Globus pallidus (tissue), 1 donor: ENCODE data around the gene UBE3D.
"Not testable (repeated sequence)": the region's sequence is repeated elsewhere in the genome, so short reads cannot be mapped to it uniquely, and the experiment has no call there.

ENCODE experiments used
- DNase-seq: peaks from one replicate; pipeline ENCODE4 v3.0.0-alpha.2; 2015; ENCODE audit warnings: low spot score

Gene UBE3D

DNA sequence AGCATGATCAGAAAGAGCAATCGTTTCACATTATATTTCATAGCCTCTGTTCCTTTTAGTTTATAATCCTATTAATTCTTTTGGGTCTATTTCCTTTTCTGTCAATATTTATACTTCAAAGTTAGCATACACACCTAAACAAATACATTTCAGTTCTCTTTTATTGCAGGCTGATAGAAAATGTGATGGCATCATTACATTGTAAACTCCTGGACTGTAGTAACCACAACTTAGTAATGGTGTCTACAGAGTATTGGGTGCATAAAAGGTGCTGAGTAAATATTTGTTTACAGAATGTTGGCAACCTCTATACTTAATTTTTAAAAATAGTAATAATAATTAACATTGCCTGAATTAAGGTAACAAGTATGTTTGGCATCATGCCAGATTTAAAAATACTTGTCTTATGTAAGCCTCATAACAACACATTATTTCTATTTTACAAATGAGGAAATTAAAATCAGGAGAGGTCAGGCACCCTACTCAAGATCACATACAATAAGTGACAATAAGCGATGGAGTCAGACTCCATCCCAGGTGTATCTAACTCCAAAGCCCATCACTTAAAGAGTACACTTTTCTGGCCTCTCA, 195.0 kb downstream of the UBE3D start:
- DNase-seq = no peak

- DNase-seq = no peak
Measured at GRCh38 chr6:82869493-82869892, 196.1 kb downstream of the UBE3D start.

DNA sequence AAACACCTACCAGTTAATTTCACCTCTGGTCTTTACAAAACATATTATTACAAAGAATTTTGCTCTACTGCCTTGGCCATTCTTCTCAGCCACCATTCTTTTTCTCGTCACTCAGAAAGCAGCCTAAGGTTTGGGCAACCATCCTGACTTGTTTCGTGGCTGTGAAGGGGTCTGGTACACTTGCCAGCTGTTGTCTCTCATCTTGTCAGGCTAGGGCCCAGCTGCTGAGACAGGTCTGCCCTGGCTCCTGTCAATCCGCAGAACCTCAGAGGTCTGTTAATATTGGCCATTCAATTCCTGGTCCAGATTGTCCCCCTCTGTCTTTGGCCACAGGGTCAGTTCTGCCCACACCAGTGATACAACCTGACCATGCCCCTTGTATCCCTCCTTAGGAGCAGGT, 197.7 kb downstream of the UBE3D start:
- no peak for DNase-seq

- no peak for DNase-seq
Measured at GRCh38 chr6:82866446-82866845, 199.2 kb downstream of the UBE3D start.

DNA sequence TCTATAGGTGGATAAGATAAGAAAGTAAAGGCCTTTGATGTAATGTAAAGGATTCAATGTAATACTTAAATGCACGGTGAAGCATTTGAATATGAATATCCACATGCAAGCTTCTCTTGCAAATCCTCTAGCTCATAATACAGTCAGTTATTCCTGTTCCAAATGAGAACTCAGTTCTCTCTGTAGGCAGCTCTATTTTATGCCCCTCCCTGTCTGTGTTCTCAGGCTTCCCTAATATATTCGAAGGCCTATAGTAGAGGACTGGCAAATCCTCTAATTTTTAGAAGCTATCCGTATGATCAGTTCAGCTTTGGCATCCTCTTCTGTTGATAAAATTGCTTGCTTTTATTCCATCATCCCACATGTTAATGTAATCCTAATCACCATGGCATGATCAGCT, 200.2 kb downstream of the UBE3D start:
- DNase-seq = no peak

- DNase-seq = no peak
Measured at GRCh38 chr6:82863781-82864180, 201.9 kb downstream of the UBE3D start.

GRCh38 chr6:82862543-82862942, 203.1 kb downstream of the UBE3D start:
- DNase-seq = no peak

DNA sequence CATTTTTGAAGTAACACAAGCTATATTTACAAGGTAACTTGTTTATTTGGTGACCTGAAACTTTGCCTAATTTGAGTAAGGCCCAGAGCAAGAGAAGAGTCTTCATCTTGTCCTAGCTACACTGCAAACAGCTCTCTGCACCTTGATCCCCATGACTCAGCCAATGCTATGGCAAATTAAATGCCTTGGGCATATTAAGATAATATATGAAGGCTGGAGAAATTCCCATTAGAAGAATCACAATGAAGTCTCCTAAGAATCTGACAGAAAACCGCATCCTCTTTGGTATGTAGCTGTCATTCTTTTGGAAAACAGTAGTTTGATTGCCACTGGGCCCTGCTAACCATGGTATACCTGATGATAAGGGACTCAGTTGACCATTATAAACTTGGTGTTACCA, 204.5 kb downstream of the UBE3D start:
- DNase-seq = no peak

GRCh38 chr6:82856077-82856476, 209.6 kb downstream of the UBE3D start:
- DNase-seq = not testable (repeated sequence)

DNA sequence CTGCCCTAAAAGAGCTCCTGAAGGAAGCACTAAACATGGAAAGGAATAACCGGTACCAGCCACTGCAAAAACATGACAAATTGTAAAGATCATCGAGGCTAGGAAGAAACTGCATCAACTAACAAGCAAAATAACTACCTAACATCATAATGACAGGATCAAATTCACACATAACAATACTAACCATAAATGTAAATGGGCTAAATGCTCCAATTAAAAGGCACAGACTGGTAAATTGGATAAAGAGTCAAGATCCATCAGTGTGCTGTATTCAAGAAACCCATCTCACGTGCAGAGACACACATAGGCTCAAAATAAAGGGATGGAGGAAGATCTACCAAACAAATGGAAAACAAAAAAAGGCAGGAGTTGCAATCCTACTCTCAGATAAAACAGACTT, 212.7 kb downstream of the UBE3D start:
- DNase-seq = not testable (repeated sequence)

- DNase-seq = no peak
Measured at GRCh38 chr6:82843291-82843885, 222.3 kb downstream of the UBE3D start.

DNA sequence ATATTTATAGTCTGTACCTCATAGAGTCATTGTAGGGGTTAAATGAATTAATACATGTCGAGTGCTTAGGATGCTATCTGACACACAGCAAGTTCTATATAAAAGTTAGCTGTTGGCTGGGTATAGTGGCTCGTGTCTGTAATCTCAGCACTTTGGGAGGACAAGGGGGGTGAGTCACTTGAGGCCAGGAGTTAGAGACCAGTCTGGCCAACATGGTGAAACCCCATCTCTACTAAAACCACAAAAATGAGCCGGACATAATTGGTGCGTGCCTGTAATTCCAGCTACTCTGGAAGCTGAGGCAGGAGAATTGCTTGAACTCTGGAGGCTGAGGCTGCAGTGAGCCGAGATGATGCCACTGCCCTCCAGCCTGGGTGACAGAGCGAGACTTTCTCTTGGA, 222.9 kb downstream of the UBE3D start:
- no peak for DNase-seq
